ENCODE results near the gene DNAH12. TPM values are rescaled to one million over a fixed set of nuclear protein-coding genes. Genes with fewer than 3 reads are reported as not detected.

The DNAH12 gene
- polyA plus RNA-seq, 2 of the 4 experiments (the other 2 are of a cell fraction) = 0.05 to 0.09 TPM

DNA sequence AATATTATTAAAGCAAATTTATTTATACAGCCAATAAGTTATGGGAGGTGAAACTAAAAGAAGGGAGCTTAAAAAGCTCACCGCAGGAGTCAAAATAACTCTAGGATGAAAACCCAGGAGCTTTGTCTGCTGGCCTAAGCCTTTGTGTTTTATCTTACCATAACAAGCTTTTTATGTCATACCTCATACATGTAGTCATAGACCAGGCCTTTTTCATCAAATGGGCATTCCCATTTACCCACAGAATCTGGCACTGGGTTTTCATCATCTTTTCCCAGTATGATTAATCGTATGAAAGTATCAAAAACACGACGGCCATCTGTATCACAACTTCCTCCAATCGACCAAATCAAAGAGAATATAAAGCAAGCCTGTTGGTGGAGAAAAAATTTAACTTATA, 122.8 kb downstream of the DNAH12 start:
- no peak overlapping the region for H3K4me3 ChIP-seq
- no peak for FAIRE-seq
- no peaks in the 10 kb centered on the region for H3K9me3 ChIP-seq
- no peak for ATAC-seq
- ChIA-PET CTCF (interaction anchor here (1.2 kb wide), 1 partner anchor 11 kb away, joined by 3 read pairs; no protein-coding TSS in a partner anchor), POLR2A (no interaction called here)
- no peak overlapping the region for H3K4me2 ChIP-seq
- TF ChIP-seq ESRRA (IDR thresholded peaks at IDR 0.05; ENCODE audit: borderline replicate concordance, low read length) = no peak
- no peak for TF ChIP-seq MAZ (IDR thresholded peaks at IDR 0.05; ENCODE audit: borderline replicate concordance, low read depth, low read length)
- TF ChIP-seq GATA3 (IDR thresholded peaks at IDR 0.05; ENCODE audit: borderline replicate concordance) = no peak
- no peak for TF ChIP-seq ZSCAN20 (CRISPR knock-in tag; IDR thresholded peaks at IDR 0.05)
- TF ChIP-seq NFE2L2 (conservative IDR thresholded peaks at IDR 0.05; ENCODE audit: low read length) = no peak
- no peak for TF ChIP-seq RAD21 (conservative IDR thresholded peaks at IDR 0.05 in 1 of 2, IDR thresholded peaks at IDR 0.05 in 1 of 2)
- TF ChIP-seq EP300 (IDR thresholded peaks at IDR 0.05) = no peak
- 75% methylated on average over 5 of the region's 5 CpGs for WGBS (ENCODE audit: missing lambda C conversion rate)
- H3K27ac ChIP-seq = no peak overlapping the region
- DNase-seq (ENCODE audit: low read depth in 1 of 2, low spot score in 1 of 2) = no peak
- no peaks in the 10 kb centered on the region for H3K4me1 ChIP-seq

DNA sequence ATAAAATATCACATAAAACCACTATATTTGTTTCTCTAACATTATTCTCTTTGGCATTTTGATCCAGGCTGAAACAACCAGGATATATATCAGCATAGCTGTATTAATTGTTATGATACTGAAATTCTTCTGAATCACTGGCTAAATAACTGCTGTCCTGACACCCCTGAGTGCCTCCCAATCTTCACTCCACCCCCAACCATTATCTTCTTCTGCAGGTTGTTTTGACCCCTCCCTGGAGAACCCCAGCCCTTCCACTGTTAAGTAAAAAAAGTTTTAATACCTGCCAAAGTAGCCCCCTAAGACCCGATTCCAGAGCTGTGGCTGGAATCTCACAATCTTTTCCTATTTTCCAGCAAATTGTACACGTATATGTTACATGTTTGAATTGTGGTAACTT, 124.1 kb downstream of the DNAH12 start:
- Histone ChIP-seq H3K4me2 (no peak overlapping the region), H3K4me1 (no peaks in the 10 kb centered on the region), H3K27ac (no peak overlapping the region), H3K4me3 (no peak overlapping the region), H3K9me3 (no peaks in the 10 kb centered on the region)
- DNase-seq (ENCODE audit: low read depth in 1 of 2, low spot score in 1 of 2) (no peak), FAIRE-seq (no peak), ATAC-seq (no peak)
- ChIA-PET CTCF (interaction anchor here (0.7 kb wide), 1 partner anchor 241 kb away, joined by 3 read pairs; no protein-coding TSS in a partner anchor), POLR2A (no interaction called here)
- TF ChIP-seq BHLHE40 (IDR thresholded peaks at IDR 0.05; ENCODE audit: low read depth, low read length) (no peak), ZSCAN20 (CRISPR knock-in tag; IDR thresholded peaks at IDR 0.05) (no peak)
- TF ChIP-seq, protein P1, sequence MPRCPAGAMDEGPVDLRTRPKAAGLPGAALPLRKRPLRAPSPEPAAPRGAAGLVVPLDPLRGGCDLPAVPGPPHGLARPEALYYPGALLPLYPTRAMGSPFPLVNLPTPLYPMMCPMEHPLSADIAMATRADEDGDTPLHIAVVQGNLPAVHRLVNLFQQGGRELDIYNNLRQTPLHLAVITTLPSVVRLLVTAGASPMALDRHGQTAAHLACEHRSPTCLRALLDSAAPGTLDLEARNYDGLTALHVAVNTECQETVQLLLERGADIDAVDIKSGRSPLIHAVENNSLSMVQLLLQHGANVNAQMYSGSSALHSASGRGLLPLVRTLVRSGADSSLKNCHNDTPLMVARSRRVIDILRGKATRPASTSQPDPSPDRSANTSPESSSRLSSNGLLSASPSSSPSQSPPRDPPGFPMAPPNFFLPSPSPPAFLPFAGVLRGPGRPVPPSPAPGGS (IDR thresholded peaks at IDR 0.05) = no peak
- TF ChIP-seq, protein P2, sequence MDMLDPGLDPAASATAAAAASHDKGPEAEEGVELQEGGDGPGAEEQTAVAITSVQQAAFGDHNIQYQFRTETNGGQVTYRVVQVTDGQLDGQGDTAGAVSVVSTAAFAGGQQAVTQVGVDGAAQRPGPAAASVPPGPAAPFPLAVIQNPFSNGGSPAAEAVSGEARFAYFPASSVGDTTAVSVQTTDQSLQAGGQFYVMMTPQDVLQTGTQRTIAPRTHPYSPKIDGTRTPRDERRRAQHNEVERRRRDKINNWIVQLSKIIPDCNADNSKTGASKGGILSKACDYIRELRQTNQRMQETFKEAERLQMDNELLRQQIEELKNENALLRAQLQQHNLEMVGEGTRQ (IDR thresholded peaks at IDR 0.05) = no peak
- WGBS (ENCODE audit: missing lambda C conversion rate) = 55% methylated on average over 2 of the region's 2 CpGs

DNA sequence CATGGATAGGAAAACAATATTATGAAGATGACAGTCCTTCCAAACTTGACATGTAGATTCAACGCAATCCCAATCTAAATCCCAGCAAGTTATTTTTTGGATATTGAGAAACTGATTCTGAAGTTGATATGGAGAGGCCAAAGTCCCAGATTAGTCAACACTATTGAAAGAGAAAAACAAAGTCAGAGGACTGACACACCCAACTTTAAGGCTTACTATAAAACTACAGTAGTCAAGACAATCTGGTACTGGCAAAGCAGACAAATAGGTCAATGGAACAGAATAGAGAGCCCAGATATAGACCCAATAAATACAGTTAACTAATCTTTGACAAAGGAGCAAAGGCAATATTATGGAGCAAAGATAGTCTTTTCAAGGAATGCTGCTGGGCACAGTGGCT, 132.4 kb downstream of the DNAH12 start:
- H3K27ac ChIP-seq = no peak overlapping the region
- DNase-seq (ENCODE audit: low read depth in 1 of 2, low spot score in 1 of 2) = no peak
- 48% methylated on average over 1 of the region's 1 CpG for WGBS (ENCODE audit: missing lambda C conversion rate)
- CTCF ChIA-PET = no interaction called here
- POLR2A ChIA-PET = no interaction called here
- FAIRE-seq = no peak
- TF ChIP-seq EP300 (IDR thresholded peaks at IDR 0.05) (no peak), RNF2 (IDR thresholded peaks at IDR 0.05; ENCODE audit: borderline replicate concordance, low read depth) (no peak), GATA3 (IDR thresholded peaks at IDR 0.05; ENCODE audit: borderline replicate concordance) (no peak), HEYL (CRISPR knock-in tag; IDR thresholded peaks at IDR 0.05) (no peak), HOXB5 (CRISPR knock-in tag; IDR thresholded peaks at IDR 0.05) (no peak), PHF8 (IDR thresholded peaks at IDR 0.05; ENCODE audit: borderline replicate concordance, low read depth) (no peak), TP53 (CRISPR knock-in tag; IDR thresholded peaks at IDR 0.05) (no peak), HOXA7 (CRISPR knock-in tag; IDR thresholded peaks at IDR 0.05) (no peak), MAZ (IDR thresholded peaks at IDR 0.05; ENCODE audit: borderline replicate concordance, low read depth, low read length) (no peak)
- TF ChIP-seq, protein P3, sequence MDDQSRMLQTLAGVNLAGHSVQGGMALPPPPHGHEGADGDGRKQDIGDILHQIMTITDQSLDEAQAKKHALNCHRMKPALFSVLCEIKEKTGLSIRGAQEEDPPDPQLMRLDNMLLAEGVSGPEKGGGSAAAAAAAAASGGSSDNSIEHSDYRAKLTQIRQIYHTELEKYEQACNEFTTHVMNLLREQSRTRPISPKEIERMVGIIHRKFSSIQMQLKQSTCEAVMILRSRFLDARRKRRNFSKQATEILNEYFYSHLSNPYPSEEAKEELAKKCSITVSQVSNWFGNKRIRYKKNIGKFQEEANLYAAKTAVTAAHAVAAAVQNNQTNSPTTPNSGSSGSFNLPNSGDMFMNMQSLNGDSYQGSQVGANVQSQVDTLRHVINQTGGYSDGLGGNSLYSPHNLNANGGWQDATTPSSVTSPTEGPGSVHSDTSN (IDR thresholded peaks at IDR 0.05) = no peak
- no peak overlapping the region for H3K4me3 ChIP-seq
- no peaks in the 10 kb centered on the region for H3K9me3 ChIP-seq
- no peak overlapping the region for H3K4me2 ChIP-seq
- ATAC-seq = no peak
- no peaks in the 10 kb centered on the region for H3K4me1 ChIP-seq

DNA sequence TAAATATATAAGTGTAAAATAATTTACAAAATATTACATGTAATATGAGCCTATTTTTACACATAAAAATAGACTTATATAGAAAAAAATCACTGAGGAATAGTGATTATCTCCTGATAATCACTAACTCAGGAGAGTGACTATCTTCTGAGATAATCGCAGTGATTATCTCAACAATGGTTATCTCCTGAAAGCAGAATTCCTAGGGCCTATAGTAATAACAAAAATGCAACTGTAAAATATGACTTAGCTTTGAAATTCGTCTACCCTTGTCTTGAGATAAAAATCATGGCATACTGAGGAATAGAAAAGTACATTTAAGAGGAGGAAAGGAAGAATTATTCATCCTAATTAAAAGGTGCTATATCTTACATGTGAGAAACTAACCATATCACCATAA, 134.7 kb downstream of the DNAH12 start:
- Histone ChIP-seq H3K4me3 (no peak overlapping the region), H3K4me2 (no peak overlapping the region), H3K9me3 (no peaks in the 10 kb centered on the region), H3K27ac (no peak overlapping the region), H3K4me1 (no peaks in the 10 kb centered on the region)
- CTCF ChIA-PET = interaction anchor here (0.6 to 2.9 kb wide), 3 partner anchors 12 to 25 kb away, joined by 3 to 9 read pairs (median 4); no protein-coding TSS in a partner anchor
- no peak for ATAC-seq
- WGBS (ENCODE audit: missing lambda C conversion rate) = 44% methylated on average over 2 of the region's 2 CpGs
- DNase-seq (ENCODE audit: low read depth in 1 of 2, low spot score in 1 of 2) = no peak
- FAIRE-seq = no peak
- POLR2A ChIA-PET = no interaction called here
- TF ChIP-seq NPAS2 (CRISPR knock-in tag; IDR thresholded peaks at IDR 0.05; ENCODE audit: borderline replicate concordance) (no peak), KDM5A (IDR thresholded peaks at IDR 0.05) (no peak), ESRRA (IDR thresholded peaks at IDR 0.05; ENCODE audit: borderline replicate concordance, low read length) (no peak), RFX5 (IDR thresholded peaks at IDR 0.05) (no peak), POLR2A (IDR thresholded peaks at IDR 0.05; ENCODE audit: low read length) (no peak), TFCP2L1 (CRISPR knock-in tag; IDR thresholded peaks at IDR 0.05) (no peak), GATA3 (IDR thresholded peaks at IDR 0.05; ENCODE audit: borderline replicate concordance) (no peak), MAZ (IDR thresholded peaks at IDR 0.05; ENCODE audit: borderline replicate concordance, low read depth, low read length) (no peak), JUNB (IDR thresholded peaks at IDR 0.05) (no peak), CEBPB (IDR thresholded peaks at IDR 0.05) (no peak), CHD4 (IDR thresholded peaks at IDR 0.05; ENCODE audit: borderline replicate concordance) (no peak)
- TF ChIP-seq, protein P4, sequence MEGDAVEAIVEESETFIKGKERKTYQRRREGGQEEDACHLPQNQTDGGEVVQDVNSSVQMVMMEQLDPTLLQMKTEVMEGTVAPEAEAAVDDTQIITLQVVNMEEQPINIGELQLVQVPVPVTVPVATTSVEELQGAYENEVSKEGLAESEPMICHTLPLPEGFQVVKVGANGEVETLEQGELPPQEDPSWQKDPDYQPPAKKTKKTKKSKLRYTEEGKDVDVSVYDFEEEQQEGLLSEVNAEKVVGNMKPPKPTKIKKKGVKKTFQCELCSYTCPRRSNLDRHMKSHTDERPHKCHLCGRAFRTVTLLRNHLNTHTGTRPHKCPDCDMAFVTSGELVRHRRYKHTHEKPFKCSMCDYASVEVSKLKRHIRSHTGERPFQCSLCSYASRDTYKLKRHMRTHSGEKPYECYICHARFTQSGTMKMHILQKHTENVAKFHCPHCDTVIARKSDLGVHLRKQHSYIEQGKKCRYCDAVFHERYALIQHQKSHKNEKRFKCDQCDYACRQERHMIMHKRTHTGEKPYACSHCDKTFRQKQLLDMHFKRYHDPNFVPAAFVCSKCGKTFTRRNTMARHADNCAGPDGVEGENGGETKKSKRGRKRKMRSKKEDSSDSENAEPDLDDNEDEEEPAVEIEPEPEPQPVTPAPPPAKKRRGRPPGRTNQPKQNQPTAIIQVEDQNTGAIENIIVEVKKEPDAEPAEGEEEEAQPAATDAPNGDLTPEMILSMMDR (IDR thresholded peaks at IDR 0.05) = no peak
- TF ChIP-seq, protein P5, sequence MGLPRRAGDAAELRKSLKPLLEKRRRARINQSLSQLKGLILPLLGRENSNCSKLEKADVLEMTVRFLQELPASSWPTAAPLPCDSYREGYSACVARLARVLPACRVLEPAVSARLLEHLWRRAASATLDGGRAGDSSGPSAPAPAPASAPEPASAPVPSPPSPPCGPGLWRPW (IDR thresholded peaks at IDR 0.05) = no peak

Data from A549 (cell line).